Left ventricle myocardium inferior (tissue), 1 donor: ENCODE results near the gene CEP128. TPM values are rescaled to one million over a fixed set of nuclear protein-coding genes. Genes with fewer than 3 reads are reported as not detected.

Experiments
- DNase-seq: peaks from one replicate; pipeline ENCODE4 v3.0.0-alpha.2; 2020
- H3K27ac ChIP-seq: fragments of 200-600 bp; replicated peaks from 2 replicates; pipeline ENCODE4 v1.8.0; 2021
- H3K27me3 ChIP-seq: fragments of 200-600 bp; 2 replicates; pipeline ENCODE4 v1.8.0; 2021; ENCODE audit warnings: low read depth
- H3K36me3 ChIP-seq: fragments of 200-600 bp; 2 replicates; pipeline ENCODE4 v1.8.0; 2021
- H3K4me1 ChIP-seq: fragments of 200-600 bp; 2 replicates; pipeline ENCODE4 v1.8.0; 2021
- H3K4me3 ChIP-seq: fragments of 200-600 bp; 2 replicates; pipeline ENCODE4 v1.8.0; 2021; ENCODE audit warnings: mild to moderate bottlenecking, moderate library complexity
- H3K9me3 ChIP-seq: fragments of 200-600 bp; replicated peaks from 2 replicates; pipeline ENCODE4 v1.8.0; 2021
- CTCF ChIP-seq: fragments of 200-600 bp; IDR thresholded peaks from 2 replicates; pipeline ENCODE4 v1.8.0; 2021; ENCODE audit warnings: antibody characterized with exemption, mild to moderate bottlenecking, borderline replicate concordance
- intact Hi-C: fragments of 100-400 bp; cut with micrococcal nuclease; formaldehyde crosslinking; loops from one replicate; pipeline ENCODE4 v1.11.0; 2022
- total RNA-seq: library from RNA; stranded (reverse); fragmentation: NEBNext Ultra II Directional; extraction: Animal tissue kit (Norgen Biotek cat#: 25700); gene quantifications from one replicate; pipeline ENCODE4 v1.2.1, GENCODE V29; 2021
- donor health status: DM: no; HTN: yes; CAD: no; lungs with severe emphysema.

CEP128 gene
- total RNA-seq, 1 donor from 2014 or later = 2.3 TPM

- no peak for TF ChIP-seq CTCF
- DNase-seq = no peak
- Histone ChIP-seq H3K4me3 (no peak overlapping the region), H3K27me3 (peaks cover 53% of the 10 kb centered on the region), H3K36me3 (no peaks in the 10 kb centered on the region), H3K4me1 (no peaks in the 10 kb centered on the region), H3K9me3 (no peaks in the 10 kb centered on the region), H3K27ac (no peak overlapping the region)
- intact Hi-C loops = no loop called here
Measured at GRCh38 chr14:80973931-80974641, 32.5 kb upstream of the CEP128 start.

- Histone ChIP-seq H3K27me3 (peaks cover 29% of the 10 kb centered on the region), H3K4me1 (no peaks in the 10 kb centered on the region), H3K36me3 (no peaks in the 10 kb centered on the region), H3K9me3 (no peaks in the 10 kb centered on the region), H3K4me3 (no peak overlapping the region), H3K27ac (no peak overlapping the region)
- intact Hi-C loops = no loop called here
- DNase-seq = no peak
- no peak for TF ChIP-seq CTCF
Measured at GRCh38 chr14:80965037-80965436, 23.5 kb upstream of the CEP128 start.

GRCh38 chr14:80959496-80959895, 18.0 kb upstream of the CEP128 start:
- H3K36me3 ChIP-seq = no peaks in the 10 kb centered on the region
- DNase-seq = no peak
- no peak overlapping the region for H3K4me3 ChIP-seq
- peaks cover 31% of the 10 kb centered on the region for H3K27me3 ChIP-seq
- no peak for TF ChIP-seq CTCF
- no peak overlapping the region for H3K27ac ChIP-seq
- H3K9me3 ChIP-seq = no peaks in the 10 kb centered on the region
- H3K4me1 ChIP-seq = peaks cover 11% of the 10 kb centered on the region
- intact Hi-C loops = no loop called here

- H3K27me3 ChIP-seq = peaks cover 31% of the 10 kb centered on the region
- H3K4me1 ChIP-seq = peaks cover 11% of the 10 kb centered on the region
- no peak for TF ChIP-seq CTCF
- no peak overlapping the region for H3K4me3 ChIP-seq
- H3K9me3 ChIP-seq = no peaks in the 10 kb centered on the region
- intact Hi-C loops = no loop called here
- DNase-seq = no peak
- H3K36me3 ChIP-seq = no peaks in the 10 kb centered on the region
- no peak overlapping the region for H3K27ac ChIP-seq
Measured at GRCh38 chr14:80958939-80959338, 17.4 kb upstream of the CEP128 start.

GRCh38 chr14:80958226-80958625, 16.7 kb upstream of the CEP128 start:
- no peak for DNase-seq
- TF ChIP-seq CTCF = no peak
- intact Hi-C loops = no loop called here
- Histone ChIP-seq H3K4me3 (no peak overlapping the region), H3K27me3 (peaks cover 31% of the 10 kb centered on the region), H3K27ac (no peak overlapping the region), H3K9me3 (no peaks in the 10 kb centered on the region), H3K4me1 (peaks cover 11% of the 10 kb centered on the region), H3K36me3 (no peaks in the 10 kb centered on the region)
